DMS114 treated with DMSO at 0.1 percent for 48 hours (cell line): Measurements from ENCODE around the gene IGFALS.

Experiments used
- DNase-seq: peaks from one replicate; lab custom pipeline; 2025; ENCODE audit not compliant: unreplicated experiment; lab: John Stamatoyannopoulos, UW

The IGFALS gene

DNA sequence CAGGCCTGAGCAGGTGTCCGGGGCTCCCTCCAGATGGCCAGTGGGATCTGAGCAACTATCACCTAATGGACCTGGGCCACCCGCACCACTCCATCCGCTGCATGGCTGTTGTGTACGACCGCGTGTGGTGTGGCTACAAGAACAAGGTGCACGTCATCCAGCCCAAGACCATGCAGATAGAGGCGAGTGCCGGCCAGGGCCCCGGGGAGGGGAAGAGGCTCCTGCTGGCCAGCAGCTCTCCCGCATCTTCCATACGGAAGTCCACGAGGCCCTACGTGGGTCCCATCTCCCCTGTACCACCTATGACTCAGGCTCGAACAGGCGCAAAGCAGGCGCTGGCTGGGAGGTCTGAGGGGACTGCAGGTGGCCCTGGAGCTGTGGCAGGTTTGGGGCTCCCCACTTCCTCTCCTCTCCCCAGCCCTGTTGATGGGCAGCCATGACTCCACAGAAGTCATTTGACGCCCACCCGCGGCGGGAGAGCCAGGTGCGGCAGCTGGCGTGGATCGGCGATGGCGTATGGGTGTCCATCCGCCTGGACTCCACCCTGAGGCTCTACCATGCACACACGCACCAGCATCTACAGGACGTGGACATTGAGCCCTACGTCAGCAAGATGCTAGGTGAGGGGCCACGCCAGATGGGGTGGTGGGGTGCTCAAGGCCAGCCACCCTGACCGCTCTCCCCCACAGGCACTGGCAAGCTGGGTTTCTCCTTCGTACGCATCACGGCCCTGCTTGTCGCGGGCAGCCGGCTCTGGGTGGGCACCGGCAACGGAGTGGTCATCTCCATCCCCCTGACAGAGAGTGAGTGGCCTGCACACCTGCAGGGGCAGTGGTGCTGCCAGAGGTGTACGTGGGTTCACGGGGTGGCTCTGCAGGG lies 26.1 kb downstream of the IGFALS start:
- no peak for DNase-seq

DNA sequence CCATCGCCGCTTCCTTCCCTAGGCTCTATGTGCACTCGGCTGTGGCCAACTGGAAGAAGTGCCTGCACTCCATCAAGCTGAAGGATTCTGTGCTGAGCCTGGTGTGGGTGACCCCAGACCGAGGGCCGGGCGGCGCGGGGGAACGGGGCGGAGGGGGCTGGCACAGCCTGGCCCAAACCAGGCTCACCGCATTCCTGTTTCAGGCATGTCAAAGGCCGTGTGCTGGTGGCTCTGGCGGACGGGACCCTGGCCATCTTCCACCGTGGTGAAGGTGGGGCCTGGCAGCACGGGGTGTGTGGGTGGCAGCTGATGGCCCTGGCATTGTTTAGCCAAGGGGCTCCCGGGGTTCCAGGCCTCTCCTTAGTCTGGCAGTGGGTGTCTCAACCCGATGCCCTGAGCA lies 26.8 kb downstream of the IGFALS start:
- no peak for DNase-seq

DNA sequence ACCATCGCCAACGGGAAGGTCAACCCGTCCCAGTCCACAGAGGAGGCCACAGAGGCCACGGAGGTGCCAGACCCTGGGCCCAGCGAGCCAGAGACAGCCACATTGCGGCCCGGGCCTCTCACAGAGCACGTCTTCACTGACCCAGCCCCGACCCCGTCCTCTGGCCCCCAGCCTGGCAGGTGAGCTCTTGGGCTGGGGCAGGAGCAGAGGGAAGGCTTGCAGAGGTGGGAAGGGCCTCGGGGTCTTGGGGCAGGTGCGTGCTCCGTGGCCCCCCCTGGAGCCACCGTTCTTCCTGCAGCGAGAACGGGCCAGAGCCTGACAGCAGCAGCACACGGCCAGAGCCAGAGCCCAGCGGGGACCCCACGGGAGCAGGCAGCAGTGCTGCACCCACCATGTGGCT lies 27.3 kb downstream of the IGFALS start:
- DNase-seq: no peak

DNA sequence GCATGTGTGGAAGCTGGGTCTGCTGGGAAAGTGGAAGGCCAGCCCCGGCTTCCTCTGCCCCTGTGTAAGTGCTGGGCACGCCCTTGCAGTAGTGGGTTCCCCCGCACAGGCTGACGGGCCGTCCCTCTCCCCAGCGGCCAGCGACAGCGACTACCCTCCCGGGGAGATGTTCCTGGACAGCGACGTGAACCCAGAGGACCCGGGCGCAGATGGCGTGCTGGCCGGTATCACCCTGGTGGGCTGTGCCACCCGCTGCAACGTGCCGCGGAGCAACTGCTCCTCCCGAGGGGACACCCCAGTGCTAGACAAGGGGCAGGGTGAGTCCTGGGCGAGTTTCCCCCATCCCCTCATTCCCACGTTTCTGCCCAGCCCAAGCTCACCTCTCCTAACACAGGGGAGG lies 27.7 kb downstream of the IGFALS start:
- DNase-seq: no peak

DNA sequence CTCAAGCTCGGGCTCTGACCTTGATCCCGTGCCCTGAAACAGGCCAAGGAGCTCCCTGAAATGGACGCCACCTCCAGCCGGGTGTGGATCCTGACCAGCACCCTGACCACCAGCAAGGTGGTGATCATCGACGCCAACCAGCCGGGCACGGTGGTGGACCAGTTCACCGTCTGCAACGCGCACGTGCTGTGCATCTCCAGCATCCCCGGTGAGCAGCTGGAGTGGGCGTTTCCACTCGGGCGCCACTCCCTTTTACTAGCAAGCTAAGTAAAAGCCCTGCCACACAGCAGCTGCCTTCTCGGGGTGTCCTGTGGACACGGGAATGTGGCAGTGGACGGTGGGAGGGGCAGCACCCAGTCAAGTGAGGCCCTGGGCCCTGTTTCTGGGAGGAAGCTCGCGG lies 28.5 kb downstream of the IGFALS start:
- no peak for DNase-seq

DNA sequence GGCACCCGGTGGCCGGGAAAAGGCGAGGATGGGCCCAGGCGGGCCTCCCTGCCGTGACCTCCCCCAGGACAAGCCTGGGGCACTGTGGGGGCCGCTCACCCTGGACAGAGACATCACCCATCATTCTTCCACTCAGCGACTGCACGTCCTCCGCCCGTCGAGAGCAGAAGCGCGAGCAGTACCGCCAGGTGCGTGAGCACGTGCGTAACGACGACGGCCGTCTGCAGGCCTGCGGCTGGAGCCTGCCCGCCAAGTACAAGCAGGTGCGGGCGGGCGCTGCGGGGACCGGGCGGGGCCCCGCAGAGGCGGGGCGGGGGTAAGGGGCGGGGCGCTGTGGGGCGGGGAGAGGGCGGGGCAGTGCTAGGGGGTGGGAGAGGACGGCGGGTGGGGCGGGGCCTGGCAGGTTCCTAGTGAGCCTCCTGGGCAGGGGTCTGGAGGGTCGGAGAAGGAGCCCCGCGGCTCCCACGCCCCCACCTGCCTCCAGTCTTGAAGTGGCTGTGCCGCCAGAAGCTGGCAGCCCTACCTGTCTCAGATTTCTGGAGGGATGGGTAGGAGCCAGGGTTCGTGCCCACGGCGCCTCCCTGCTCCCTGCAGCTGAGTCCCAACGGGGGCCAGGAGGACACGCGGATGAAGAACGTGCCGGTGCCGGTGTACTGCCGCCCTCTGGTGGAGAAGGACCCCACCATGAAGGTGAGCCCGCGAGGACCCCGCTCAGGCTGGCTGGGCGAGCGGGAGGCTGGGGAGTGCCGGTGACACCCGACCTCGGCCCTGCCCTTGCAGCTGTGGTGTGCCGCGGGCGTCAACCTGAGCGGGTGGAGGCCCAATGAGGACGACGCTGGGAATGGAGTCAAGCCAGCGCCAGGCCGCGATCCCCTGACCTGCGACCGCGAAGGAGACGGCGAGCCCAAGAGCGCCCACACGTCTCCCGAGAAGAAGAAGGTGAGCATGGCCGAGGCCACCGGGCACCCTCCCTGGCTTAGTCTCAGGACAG lies 29.7 kb downstream of the IGFALS start:
- DNase-seq: no peak

DNA sequence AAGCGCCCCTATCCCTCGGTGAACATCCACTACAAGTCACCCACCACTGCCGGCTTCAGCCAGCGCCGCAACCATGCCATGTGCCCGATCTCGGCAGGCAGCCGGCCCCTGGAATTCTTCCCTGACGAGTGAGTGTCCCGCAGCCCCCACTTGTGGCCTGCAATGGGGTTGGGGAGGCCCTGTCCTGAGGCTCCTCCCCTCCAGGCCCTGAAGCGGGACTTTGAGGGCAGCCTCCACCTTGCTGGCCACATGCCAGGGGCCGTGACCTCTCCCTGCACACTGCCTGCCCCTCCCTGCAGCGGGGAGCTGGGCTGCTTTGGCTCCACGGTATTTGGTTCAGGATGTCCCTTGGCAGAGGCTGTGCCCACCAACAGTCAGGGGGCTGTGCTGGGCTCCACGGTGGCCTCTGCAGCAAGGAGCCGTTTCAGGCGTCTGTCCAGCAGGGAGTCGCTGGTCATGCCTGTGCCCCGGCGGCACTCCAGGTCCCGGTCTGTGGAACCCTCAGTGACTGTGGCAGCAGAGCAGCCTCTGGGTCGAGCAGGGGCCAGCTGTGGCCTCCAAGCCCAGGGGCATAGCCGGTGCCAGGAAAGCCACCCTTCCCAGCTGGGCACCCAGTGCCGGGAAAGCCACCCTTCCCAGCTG lies 30.5 kb downstream of the IGFALS start:
- DNase-seq: no peak

DNA sequence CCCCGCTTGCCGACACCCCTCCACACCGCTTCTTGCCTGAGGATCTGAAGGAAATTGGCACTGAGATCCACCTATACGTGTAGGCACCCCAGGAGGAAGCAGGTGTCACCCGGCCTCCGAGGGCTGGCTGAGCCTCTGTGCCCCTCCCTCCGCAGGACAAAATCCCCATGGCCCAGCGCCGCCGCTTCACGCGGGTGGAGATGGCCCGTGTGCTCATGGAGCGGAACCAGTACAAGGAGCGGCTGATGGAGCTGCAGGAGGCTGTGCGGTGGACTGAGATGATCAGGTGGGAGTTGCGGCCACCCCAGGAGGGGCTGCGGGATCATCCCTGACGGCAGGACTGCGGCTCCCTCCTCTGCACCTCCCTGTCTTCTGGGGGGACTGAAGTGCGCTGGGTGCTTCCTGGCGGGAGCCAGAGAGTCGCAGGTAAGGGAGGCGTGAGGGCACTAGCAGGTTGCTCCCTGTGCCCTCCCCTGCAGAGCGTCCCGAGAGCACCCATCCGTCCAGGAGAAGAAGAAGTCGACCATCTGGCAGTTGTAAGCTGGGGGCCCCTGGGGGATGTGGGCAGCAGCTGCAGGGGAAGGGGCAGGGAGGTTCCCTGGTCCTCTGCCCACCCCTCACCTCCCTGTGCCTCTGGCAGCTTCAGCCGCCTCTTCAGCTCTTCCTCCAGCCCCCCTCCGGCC lies 31.2 kb downstream of the IGFALS start:
- DNase-seq: no peak

DNA sequence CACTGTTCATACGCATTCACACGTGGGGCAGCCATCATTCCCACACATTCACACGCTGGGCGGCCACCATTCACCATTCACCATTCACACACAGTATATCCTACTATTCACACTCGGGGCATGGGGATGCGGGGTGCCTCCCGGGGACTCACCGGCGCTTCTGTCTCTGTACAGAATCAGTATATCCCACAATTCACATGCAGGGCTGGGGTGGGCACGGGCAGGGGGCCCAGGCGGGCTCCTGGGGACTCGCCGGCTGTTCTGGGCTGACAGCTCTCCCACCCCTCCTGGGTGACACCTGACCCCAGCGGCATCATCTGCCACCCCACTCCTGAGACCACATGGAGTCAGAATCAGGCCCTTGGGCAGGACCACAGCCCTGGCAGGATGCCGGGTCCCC lies 31.8 kb downstream of the IGFALS start:
- DNase-seq: no peak

DNA sequence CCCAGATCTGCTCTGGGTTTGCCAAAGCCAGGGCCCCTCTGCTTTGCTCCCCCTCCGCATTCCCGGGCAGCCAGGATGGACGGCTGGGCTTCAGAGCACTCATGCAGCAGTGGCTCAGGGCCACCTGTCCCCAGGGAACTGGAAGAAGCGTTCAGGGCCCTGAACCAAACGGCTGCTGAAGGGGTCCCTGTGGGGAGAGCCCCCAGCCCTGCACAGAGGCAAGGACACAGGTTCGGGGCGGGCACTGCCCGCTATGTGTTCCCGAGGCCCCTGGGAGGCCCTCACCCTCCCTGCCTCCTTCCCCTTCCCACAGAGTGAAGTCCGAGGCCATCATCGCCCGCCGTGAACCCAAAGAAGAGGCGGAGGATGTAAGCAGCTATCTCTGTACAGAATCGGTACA lies 32.6 kb downstream of the IGFALS start:
- no peak for DNase-seq

DNA sequence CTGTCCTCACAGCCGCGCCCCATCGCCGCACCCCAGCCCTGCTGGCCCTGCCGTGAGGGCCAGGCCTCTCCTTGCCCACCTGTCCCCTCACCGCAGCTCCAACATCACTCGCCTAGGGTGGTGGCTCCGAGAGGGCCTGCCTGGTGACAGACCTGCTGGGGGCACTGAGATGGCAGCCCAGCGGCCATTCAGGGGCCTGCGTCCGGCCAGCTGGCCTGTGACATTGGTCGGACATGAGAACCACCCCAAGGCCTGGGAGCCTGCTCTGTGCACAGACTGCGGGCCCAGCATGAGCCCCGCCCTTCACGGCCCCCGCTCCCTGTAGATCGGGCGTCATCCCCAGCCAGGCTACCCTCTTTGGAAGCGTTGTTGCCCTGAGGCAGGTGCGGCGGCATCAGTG lies 34.0 kb downstream of the IGFALS start:
- DNase-seq: no peak

DNA sequence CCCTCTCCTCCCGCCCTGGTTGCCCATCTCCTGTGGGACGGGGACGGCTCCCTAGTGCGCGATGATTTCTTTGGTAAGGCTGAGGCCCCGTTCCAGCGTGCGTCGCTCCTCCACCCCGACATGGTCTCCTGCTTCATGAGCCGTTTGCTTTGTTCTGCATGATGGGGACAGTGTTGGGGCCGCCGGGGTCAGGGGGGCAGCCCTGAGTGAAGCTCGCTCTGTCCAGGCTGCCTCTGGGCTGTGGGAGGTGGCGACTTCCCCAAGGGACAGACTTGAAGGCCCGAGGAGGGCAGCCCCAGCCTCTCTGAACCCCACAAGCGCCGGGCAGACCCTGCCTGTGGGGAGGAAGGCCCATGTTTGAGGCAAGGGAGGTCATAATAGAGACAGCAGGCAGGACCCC lies 34.6 kb downstream of the IGFALS start:
- no peak for DNase-seq

DNA sequence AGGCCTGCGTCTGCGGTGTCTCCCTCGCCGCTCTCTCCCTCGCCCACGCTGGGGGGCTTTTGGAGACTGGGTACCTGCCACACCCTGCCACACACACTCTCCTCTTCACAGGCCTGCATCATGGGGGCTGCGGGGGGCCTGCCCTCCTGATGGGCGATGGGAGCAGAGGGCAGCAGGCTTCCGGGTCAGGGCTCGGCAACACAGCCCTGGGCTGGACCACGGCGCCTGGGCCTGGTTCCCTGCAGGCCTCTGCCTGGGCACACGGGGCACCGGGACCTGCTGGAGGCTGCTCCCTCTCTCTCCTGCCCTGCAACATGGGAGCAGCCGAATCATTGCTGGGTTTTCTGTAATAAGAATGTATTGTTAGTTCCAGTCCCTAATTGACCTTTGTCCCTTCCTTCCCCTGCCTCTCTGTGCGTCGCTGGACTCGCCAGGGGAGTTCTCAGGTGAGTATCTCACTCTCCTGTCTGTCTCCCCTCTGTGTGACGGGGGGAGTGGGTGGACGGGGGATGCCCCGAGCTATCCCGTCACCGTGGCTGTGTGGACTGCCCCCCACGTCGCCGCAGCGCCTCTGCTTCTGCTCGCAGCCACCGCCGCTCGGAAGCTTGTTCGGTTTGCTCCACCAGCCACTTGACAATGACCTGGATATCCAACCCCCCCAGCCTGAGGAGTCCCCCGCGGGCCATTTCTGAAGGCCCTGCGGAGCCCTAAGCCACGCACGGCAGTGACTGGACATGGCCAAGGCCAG lies 35.6 kb downstream of the IGFALS start:
- DNase-seq: no peak

DNA sequence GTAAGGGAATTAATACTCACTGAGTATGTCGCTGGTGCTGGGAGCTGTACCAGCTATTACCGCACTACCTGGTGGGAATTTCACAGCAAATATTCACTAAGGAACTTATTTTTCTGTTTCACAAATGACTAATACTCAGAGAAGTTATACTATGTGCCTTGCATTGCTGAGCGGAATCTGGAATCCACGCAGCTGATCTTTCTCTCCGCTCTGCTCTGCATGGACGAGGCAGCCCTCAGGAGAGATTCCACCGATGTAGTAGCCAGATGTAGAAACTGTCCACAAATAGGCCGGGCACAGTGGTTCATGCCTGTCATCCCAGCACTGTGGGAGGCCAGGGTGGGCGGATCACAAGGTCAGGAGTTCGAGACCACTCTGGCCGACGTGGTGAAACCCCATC lies 39.3 kb downstream of the IGFALS start:
- no peak for DNase-seq

DNA sequence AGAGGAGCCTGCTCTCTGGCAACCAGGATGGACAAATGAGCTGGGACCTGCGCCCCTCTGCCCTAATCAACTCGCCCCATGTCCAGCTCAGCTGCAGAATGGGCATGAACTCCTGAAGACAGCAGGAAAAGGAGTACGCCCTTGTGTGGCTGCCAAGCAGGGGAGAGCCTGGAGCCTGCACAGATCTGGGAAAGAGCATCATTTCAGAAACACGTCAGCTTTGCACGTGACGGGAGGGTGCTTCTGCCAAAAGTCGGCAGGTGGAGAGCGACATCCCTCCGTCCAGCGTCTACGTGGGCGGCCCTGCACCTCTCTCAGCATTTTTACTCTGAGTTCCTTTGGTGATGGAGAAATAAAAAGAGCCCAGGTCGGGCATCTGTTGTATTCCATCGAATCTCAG lies 40.7 kb downstream of the IGFALS start:
- no peak for DNase-seq

DNA sequence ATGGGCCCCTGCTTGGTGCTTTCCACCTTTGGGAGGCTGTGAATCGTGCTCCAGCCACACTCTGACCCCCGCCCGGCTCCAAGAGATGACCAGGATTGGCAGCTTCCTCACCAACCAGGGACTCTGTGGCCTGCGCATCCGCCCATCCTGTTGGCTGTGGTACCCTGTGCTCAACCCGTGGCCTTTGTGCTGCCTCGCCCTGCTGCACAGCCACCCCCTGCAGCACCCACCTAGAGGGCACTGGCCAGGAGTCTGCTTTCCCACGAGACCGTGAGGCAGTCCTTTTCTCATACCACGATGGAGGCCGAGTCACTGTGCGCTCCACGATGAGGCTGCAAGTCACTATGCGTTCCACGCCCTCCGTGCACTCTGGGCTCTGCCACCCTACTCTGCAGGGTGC lies 41.6 kb downstream of the IGFALS start:
- DNase-seq: no peak

DNA sequence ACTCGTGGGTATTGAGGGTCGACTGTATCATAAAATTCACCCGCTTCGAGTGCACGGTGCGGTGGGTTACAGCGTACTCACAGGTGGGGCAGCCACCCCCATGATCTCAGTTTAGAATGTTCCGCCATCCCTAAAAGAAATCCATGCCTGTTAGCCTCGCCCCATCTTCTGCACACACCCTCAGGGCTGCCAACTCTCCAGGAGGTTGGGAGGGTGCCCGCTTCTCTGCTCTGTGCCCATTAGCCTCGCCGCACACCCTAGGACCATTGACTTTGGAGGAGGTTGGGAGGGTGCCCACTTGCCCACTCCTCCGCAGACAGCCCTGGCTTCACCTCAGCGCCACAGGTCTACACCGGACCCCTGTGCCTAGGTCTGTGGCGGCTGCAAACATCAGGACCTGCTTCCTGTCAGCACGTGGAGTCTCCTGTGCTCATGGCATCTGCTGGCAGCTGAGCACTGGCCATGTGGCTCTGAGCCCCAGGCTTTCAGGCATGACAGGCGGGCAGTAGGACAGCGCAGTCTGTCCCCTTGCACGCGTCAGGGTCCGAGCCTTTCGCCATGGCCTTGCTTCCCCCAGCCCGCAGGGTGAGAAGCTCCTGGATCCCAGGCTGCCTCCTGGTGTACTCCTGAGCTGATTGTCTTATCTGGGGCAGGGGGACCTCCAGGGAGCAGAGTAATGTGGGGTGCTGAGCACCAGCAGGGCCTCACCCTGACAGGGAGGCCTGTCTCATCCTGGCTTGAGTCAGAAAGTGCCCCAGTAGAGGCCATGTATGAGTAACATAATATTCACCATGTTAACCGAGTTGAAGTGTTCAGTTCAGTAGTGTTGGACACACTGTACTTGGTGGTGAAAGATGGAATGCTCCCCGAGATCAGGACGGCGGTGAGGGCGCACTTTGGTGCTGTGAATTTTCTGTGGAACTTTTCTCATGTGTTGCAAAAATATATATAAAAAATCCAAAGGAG lies 44.1 kb downstream of the IGFALS start:
- no peak for DNase-seq

DNA sequence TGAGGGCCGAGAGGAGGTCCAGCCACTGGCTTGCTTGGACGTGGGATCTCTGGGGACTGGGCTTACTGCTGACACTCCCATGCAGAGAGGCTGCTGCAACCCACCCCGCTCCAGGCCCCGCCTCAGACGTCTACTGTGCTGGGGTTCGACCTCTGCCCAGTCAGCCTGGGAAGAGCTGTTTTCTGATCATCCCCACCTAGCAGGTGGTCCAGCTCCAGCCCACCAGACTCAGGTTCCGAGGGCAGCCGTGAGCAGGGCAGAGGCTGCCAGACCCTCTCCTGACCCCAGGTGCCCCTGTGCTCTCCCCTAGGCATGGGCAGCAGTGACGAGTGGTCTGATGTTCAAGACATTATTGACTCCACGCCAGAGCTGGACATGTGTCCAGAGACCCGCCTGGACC lies 45.6 kb downstream of the IGFALS start:
- no peak for DNase-seq

DNA sequence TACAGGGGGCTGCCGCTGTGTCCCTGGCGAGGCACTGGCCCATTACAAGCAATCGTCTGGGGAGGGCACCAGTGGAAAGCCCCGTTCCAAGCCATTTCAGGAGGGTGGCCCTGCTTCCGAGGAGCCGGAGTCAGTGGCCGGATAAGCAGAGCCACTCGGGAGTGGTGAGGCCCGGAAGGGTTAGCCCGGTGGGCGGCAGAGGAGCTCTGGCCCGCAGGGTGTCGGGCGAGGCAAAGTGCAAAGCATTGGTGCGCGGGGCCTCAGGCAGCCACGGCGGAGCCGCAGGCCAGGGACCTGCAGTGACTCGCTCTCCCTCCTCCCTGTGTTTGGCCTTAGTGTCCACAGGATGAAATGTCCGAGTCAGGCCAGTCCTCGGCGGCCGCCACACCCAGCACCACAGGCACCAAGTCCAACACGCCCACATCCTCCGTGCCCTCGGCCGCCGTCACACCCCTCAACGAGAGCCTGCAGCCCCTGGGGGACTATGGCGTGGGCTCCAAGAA lies 46.8 kb downstream of the IGFALS start:
- DNase-seq: no peak
